HG02642 (cell line): ENCODE data around the gene COG7.
"Not testable (repeated sequence)": the region's sequence is repeated elsewhere in the genome, so short reads cannot be mapped to it uniquely, and the experiment has no call there.

Experiments used
- ATAC-seq: cut with Tn5 transposase; IDR thresholded peaks from one replicate; pipeline ENCODE4 v1.9.1; 2021; ENCODE audit warnings: mild to moderate bottlenecking; ENCODE audit not compliant: unreplicated experiment, poor library complexity

Gene COG7

DNA sequence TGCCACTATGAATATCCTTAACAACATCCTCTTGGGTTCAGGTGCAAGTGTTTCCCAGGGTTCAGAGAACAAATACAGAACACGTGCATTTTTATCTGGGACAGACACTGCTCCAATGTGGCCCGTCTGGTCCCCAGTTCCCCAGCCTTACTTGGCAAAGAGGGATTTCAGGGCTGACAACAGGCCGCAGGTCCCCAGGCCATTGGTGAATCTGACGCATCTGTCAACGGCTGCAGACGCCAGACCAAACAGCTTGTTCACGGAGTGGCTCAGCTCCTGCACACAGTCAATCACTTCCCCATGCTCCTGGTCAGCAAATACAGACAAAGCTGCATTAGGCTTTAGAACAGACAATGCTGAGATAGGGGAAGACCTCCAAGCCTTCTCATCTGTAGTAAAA, 36.2 kb downstream of the COG7 start:
- no peak for ATAC-seq

DNA sequence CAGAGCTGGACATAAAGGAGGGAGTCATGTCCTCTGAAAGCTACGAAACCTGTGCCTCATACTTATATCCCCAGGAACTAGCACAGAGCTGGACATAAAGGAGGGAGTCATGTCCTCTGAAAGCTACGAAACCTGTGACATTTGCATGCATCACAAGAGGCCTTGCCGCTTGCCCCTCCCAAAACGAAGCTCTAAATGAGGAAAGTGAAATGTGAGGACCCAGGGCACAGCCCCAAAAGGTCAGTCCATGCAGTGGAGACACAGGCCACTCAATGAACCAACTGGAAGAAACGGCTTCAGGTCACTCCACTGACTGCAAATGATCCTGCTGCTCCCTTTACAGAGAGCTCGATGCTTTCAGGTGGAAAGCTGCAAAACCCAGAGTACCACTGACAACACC, 38.3 kb downstream of the COG7 start:
- ATAC-seq, result no peak

DNA sequence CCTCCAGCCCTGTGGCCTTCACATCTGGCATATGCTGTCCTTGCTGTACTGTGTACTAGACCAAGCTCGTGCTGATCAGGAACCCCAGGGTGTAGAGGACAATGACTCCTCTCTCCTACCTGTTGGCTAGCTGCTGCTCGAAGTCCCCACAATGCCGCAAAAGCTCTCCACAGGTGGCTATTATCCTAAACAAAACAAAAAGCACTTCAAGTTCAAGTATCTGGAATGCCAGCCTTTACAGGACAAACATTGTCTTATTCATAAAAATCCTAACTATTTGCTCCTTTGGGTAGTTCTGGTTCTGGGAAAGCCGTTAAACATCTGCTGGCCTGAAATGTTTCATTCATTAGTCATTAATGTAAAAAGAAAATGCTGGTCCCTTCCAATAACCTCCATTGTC, 42.8 kb downstream of the COG7 start:
- no peak for ATAC-seq

DNA sequence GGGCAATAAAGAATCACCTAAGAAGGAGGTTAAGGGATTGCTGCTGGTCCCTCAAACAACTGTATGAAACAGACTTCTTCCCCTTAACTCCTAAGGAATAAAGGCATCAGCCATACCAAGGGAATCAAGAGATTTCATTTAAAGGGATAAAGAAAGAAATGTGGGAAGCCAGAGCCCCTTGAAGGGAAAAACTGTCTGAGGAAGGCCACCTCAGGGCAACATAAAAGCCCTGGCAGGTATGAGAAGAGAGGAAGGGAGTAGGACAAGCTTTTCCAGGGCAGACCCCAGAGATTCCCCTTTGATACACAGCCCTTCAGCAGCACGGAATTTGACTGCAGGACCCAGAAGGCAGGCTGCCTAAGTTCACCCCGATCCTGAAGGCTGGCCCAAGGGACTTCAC, 43.5 kb downstream of the COG7 start:
- ATAC-seq, result no peak

DNA sequence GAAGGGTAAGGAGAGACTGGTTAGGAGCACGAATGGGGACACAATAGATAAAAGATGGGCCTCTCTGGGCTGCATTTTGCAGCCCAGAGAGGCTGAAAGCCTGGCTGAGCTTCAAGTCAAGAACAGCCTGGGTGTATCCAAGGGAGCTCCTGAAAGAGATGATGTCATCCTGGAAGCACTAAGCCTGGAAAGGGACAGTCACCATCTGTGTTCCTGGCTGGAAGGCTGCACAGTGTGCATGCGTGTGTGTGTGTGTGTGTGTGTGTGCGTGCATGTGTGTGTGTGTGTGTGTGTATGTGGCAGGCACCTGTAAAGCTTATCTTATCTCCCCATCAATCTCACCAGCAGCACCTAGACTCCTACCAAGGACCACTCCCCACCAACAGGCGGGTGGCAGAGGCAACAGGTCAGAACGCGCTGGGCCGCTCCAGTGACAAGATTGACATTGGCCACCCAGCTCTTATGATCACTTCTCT, 44.1 kb downstream of the COG7 start:
- no peak for ATAC-seq

DNA sequence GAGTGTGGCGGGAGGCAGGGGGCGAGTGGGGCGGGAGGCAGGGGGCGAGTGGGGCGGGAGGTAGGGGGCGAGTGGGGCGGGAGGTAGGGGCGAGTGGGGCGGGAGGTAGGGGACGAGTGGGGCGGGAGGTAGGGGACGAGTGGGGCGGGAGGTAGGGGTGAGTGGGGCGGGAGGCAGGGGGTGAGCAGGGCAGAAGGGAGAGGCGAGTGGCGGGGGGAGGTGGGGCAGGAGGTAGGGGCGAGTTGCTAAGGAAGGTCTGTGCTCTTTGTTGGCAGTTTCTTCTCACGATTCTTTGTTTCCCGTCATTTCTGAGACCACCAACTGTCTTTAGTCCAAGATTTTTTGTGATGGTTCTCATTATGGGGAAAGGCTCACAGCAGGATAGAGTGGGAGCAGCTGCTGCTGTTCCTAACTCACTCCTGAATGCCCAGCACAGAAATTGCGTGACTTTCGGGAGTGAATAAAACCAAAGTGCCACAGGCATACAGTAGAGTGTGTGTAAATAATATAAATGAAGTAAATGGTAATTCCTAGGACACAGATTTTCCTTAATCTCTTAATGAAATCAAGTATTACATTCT, 44.7 kb downstream of the COG7 start:
- no peak for ATAC-seq

DNA sequence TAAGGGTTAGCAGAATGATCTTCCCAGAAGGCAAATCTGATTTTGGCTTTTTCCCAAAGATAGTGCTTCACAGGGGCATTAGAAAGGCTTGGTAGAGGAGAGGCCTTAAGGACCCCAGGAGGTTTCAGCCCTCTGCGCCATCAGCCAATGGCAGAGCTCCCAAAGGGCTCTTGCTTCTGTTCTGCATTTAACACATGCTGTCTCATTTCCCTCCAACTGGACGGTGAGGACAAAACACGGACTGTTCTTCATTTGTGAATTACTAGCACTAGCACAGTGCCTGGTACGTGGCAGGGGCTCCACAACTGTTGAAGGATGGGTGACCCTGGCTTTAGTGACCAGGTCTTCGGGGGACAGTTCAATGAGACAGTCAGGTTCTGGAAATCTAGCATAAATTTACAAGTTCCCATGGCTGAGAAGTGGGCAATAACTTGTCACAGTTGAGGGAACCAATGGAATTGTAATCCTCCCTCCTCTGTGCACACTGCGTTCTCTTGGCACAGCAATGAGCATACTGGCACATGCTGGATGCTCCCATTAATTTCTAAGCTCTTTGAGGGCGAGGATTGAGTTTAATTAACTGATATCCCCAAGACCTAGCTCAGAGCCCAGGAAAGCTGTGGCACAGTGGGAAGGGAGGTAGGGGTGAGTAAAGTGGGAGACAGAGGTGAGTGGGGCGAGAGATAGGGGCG, 45.4 kb downstream of the COG7 start:
- no peak for ATAC-seq

DNA sequence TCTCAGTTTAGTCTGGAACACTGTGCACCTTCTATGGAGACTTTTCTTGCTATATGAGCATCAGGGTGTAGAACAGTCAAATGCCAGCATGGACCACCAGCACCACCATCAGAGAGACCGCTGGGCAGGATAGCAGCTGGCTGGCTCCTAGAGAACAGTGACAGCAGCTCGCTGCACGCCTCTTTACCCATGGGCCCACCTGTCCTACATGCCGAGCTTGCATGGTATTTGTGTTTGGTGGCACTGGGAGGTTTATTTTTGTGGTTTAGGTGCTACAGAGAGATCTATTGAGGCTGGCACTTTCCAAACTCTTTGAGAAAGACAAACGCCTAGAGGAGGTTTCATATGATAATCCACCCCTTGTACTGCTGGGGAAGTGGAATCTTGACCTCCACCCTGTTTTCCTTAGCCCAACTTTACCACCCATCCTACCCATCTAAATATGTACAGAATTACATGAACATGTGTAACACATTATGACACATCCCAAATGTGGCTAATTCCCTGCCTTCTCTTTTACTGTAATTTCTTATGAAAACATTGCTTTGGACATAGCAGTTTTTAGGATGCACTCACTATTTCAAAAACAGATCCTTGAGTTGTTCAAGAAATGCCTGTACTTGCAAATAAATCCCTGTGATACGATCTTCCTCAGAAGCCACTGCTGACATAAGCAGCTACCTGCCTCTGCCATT, 46.3 kb downstream of the COG7 start:
- no peak for ATAC-seq

DNA sequence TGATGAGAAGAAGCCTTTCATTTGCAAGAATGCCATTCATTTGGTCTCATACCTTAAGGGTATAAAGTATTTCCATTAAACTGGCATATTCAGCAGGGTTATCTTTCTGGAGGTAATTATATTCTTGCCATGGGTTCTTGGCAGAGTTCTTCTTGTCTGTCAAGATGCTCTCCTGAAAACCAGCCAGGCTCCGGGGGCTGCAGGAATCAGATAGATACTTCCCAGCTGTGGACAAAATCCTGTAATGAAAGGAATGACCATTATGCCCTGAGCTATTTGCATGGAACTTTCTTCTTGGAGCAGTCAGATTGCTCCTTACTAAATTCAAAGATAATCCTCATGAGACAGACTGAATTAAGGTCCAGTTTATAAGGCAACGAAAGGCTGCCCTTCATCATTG, 47.0 kb downstream of the COG7 start:
- ATAC-seq, result no peak

DNA sequence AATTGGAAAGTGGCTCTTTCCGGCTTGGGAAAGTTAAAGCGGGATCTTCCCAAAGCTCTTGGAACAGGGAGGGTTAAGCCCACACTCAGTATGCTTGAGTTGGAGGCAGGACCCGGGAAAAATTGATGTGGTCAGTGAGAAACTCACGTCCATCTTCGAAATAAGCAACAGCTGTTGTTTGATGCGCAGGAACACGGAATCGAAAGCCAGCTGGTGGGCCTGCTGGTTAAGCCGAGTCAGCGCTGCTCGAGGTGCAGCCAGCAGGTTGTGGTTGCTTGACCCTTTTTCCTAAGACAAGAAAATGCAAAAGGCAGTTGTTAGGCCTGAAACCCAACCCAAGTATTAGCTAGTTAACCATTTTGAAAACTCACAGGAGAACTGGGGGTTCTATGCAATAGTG, 49.4 kb downstream of the COG7 start:
- no peak for ATAC-seq

DNA sequence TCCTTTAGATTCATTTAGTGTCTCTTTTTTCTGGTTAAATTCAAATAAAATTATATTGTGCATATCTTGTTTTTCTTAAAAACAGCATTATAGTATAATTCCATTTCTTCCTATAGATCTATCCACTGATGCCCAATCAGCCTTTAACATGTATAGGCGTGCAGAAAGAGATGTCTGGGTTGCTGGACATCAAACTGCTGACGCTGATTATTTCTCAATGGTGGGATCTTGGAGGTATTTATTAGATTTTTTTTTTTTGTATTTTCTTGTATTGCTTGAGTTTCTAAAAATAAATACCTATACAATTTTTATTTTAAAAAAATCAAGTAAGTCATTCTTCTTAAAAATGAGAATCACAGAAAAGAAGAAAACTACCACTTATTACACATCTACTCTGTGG, 50.9 kb downstream of the COG7 start:
- no peak for ATAC-seq

DNA sequence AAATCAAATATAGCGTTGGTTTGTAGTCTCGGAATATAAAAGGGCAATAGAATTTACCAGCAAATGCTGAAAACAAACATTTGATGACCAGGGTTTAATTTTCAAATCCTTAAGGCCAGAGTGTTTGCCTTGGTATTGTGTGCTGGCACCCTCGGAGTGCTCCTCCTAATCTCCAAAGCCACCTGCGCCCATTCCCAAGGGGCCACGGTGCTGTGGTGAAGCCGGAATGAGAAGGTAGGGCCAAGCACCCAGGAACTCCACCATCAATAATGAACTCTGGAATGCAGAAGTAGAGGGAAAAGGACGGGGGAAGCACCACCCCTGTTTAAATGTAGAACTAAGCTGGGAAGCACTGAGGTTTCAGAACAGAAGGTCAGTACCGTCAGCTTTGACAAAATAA, 51.9 kb downstream of the COG7 start:
- no peak for ATAC-seq

DNA sequence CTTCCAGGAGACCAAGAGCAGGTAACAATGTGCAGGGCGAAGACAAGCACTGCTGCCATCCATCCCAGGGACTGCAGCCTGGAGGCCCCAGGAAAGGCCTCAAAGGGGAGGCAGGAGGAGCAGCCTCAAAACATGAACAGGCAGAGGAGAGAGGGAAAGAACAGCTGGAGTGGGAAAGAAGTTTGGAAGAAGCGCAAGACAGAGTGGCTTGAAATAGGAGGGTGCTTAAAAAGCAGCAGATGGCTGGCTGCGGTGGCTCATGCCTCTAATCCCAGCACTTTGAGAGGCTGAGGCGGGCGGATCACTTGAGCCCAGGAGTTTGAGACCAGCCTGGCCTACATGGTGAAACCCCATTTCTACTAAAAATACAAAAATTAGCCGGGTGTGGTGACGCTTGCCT, 52.5 kb downstream of the COG7 start:
- ATAC-seq, result not testable (repeated sequence)

DNA sequence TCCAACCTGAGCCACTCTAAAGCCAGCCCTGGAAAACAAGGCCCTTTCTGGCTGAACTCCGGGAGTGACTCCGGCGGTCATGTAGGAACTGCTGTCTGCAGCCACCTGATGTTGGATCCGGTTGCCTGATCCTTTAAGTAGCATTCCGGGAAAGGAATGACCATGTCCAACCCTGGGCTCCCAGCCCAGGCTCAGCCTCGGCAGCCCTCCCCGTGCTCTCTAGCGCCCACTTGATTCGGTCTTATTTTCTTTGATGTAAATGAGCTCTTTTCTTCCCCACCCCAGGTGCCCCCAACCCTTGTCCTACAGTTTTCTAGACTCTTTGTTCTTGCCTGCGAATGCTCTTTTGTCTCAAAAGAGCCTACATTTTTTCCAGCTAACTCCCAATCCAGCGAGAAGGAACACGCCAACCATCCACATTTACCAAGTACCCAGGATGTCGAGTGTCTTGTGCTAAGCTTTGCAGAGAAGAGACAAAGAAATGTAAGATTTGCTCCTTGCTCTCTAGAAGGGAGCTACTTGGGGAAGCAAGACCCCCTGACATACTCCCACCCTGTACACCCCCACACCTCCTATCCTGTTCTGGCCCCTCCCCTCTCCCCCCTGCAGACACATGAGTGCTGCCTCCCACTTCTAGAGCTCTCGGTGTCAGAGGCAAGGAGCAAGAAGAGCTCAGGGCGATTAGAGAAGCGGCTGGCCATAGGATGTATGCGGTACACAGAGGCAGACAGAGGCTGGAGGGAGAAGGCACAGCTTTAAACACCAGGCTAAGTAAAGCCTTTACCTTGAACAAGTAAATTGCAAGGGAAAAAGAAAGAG, 53.8 kb downstream of the COG7 start:
- no peak for ATAC-seq

DNA sequence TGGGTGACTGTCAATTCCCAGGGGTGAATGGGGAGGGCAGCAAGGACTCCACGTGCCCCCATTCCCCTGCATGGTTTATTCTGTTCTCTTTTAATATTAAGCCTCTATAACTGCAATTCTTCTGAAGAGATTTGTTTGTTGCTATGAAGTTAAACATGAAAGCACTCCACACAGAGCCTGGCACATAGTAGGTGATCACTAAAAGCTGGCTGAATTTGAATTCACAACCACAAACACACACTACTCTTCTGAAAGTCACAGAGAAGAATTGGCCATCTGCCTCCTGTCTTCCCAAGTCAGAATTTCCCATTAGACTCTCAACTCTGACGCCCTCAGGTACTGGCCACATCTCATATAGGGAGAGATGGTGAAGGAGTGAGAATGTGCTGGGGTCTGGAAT, 55.5 kb downstream of the COG7 start:
- ATAC-seq, result no peak

DNA sequence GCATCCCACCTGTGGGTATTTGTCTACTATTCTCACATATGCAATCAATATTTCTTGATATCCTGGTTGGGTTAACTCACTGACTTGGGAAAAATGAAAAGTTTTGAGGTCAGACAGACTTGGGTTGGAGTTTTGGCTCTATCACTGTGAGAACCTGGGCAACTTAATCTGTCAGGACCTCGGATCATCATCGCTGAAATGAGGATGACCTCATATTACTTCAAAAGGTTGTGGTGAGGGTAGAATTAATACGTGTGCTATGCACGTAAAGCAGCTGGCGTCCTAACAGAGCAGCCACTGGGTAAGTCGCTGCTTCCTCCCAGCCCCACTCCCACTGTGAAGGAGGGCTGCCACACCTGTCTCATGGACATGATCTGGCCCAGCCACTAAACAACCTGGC, 57.3 kb downstream of the COG7 start:
- no peak for ATAC-seq

DNA sequence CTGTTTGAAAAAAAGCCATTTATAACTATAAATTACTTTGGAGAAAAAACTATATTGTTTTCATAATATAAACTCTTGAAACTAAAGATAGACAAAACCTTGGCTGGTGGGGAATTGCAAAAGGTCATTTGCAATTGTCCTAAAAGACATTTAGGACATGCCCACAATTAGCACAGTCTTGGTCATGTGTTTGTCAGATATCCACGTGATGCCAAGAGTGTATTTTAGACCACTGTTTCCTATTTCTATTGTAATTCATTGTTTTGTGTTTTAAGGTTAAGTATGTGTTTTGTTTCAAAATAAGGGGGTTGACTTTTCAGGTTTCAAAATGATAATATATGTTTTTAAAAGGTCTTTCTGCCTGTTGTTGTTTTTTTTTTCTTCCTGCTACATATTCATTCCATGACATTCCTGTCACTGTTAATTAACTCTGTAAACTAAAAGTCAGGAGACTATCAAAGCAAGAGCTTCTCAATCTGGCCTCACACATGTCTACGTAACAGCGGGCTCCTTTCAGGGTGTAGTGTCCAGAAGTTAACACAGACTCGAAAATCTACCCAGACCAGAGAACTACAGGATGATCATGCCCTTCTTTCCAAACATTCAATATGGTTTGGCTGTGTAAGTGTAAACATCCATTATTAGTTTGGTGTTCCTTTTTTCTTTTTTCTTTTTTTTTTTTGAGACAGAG, 58.7 kb downstream of the COG7 start:
- ATAC-seq, result no peak

DNA sequence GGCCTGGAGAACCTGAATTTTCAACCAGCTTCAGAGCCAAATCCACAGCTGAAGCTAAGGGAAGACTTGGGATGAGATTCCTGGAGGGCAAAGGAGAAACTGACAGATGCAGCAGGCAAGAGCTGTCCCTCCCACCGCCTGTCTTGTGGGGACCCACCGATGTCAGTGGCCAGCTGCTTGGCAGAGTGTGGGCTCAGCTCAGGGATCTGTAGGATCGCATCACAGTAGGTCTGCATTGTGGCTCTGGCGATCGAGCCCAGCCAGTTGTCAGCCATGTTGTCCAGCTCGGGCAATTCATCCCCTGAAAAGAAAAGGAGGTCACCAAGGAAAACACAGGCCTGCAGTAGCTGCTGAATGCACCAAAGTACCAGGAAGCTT, 60.8 kb downstream of the COG7 start:
- ATAC-seq, result no peak

DNA sequence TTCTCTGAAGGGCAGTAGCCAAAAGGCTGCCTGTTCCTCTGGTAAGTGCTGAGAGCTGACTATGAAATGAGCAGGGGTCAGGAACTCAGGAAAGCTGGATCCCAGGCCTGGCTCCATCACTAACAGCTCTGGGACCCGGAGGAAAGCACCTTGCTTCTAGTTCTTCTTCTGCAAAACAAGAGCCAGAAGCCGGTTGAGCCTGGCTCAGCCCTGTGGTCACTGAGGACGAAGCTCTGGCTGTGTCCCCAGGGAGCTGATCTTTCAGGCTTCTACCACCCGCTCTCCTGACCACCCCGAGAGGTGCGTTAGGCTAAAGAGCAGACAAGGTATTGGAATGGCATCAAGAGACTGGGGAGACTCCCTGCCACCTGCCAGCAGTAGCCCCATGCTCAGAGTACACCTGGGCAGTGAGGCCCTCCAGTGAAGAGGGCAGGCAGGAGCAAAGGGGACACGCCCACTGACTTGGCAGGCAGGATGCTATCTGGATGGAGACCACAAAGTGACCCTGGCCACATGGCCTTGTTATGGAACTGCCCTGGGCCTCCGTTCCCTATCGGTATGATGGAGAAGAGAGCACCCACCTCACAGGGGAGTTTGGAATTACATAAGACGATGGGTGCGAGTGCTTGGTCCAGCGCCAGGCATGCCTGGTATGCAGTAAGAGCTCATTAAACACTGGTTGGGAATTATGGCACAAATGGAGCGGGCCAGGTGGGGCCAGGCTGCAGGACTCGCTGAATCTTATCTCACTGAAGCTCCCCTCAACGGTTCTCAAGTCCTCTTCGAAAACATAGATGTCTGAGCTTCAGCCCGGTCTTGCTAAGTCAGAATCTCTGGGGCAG, 61.4 kb downstream of the COG7 start:
- no peak for ATAC-seq

DNA sequence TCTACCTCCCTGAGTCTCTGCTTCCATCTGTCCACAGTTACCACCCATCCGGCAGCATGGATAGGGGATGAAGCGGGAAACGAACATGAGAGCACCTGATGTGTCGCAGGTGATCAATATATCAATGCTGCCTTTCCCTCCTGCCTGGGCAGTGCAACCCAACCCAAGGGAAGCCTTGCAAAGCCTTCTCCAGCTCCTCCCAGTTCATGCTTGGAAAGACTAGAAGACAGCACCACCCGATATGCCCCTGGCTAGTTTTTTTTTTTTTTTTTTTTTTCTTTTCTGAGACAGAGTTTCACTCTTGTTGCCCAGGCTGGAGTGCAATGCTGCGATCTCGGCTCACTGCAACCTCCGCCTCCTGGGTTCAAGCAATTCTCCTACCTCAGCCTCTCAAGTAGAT, 63.1 kb downstream of the COG7 start:
- ATAC-seq, result not testable (repeated sequence)
